NCI-H2081 (cell line): ENCODE data around the gene ALK.

Experiments
- DNase-seq, 2 experiments: peaks; one replicate each; lab custom pipeline; 2025; lab: John Stamatoyannopoulos, UW

Gene ALK

DNA sequence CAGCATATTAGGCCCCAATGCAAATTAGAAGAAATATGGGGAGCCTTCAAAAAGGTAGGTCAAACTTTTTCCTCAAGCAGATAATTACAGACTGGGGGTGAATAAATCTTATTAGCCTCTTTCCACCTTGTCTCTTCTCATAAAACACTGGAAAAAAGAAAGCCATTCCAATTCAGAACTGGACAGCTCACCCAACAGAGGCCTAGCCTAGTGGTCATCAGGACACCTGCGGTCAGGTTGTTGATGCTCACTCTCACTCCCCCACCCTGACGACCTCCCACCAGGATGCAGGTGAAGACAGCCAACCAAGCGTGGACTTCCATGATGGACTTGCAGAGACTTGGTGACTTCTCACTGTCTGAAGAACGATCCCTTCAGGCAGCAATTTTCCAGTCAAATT lies 207.1 kb downstream of the ALK start:
- DNase-seq = no peak

DNA sequence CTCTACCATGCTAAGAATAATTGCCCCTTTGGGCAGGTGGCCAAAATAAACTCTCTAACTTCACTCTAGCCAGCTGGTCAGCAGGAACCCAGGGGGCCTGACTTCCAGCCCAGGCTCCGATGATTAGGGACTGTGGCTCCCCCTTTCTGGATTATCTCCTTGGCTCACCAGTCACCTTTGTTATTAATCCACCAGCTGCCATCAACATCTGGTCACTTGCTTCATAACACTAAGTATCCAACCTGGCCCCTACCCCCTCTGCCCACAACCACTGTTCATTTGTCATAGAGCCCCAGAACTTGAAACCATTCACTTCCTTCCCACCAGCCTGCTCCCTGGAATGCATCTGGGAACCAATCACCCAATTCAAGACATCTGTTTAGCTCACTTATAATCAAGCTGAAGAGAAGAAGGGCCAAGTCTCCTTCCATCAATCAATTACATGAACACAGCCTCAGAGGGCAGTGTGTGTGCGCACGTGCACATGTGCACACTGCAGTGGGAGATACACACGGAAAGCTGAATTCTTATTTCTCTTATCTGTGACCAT lies 215.1 kb downstream of the ALK start:
- DNase-seq = no peak

DNA sequence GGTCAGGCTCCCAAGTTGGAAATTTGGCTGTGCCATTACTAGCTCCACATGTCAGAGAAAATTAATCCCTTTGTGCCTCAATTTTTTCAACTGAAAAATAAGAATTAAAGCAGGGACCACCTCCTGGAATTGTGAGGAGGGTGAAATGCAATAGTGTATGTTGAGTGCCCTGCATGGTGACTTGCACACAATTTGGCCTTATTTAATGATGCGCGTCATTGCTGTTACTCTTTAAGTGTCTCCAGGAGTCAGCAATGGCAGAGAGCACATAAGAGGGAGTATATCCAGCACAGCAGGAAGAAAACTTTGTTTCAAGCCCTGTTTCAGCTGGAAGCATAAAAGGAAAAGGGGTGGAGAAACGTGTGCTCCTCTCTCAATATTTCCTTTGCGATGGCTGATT lies 215.8 kb downstream of the ALK start:
- no peak for DNase-seq

DNA sequence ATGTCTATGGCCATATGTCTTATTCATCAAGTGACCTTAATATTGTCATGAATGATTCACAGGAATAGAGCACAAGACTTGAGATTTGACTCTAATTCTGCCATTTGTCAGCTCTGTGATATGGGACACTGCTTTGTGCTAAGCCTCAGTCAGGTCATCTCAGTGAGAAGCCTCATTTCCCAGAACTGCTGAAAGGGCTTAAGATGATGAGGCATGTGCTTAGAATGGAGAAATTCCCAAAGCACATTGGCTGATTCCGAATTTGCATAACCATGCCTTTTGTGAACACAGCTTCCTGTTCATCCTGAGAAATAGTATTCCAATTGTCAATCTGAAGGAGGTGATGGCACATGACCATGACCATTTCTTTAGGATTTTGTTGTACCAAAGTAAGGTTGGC lies 218.1 kb downstream of the ALK start:
- DNase-seq = no peak

DNA sequence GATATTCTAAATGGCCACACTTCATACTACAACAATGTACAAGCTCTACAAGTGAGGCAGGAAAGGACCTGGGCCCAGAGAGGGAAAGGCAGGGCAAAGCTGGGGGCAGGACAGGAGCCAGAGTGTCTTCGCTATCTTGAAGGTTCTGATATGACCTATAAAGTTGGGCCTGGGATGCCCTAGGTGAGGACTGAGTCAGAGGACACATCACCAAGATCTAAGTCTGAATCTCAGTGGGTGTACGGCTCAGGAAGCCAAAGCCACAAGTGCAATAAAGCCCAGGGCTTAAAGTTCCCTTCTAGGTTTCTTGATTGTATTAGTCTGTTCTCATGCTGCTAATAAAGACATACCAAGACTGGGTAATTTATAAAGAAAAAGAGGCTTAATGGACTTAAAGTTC lies 219.1 kb downstream of the ALK start:
- no peak for DNase-seq

DNA sequence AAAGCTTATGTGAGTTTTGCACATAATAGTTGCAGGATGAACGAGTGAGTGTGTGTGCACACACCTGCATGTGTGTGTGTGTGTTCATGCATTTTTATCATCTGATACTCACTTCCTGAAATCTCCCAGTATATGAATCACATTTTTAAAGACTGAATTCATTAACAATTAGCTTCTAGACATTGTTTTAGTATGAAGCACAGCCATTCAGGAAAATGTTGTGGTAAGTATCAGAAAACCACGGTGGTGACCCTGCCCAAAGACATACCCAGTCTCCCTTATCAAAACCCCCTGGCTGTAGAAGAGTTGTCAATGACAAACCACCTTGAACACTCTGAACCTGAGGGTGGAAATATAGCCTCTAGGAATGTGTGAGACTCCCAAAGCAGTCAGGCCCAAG lies 220.8 kb downstream of the ALK start:
- no peak for DNase-seq

DNA sequence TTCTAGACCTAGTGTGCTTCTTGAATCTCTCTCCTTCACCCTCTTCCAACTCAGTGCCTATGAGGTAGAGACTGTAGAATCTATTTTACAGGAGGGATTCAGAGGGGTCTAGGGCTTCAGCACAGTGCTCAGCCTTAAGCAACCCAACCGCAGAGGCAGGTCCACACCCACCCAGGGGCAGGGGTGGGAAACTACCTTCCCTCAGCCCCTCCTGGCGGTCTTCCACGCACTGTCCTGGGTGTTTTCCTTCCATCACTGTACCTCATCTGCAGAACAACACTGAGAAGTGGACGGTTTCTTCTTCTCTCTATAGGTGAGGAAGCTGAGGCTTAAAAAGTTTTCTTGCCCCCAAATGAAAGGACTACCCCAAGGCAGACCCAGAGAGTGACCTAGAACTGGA lies 222.3 kb downstream of the ALK start:
- DNase-seq = no peak

DNA sequence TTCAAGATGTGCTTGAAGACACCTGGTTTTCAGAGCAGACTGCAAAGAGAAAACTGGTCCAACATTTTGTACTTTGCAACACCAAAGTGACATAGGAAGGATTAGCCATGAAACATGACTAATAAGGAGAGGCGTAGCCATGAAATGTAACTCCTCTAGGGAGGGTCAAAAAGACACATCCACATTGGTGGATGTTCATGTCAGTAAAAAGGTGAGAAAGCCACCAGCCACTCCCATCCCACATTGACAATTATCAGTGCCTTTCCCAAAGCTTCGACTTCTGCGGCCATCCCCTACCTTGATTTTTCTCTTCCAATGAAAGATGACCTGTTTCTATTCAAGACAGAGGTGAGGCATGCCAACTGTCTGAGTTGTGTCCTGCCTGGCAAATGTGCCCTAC lies 223.2 kb downstream of the ALK start:
- no peak for DNase-seq

DNA sequence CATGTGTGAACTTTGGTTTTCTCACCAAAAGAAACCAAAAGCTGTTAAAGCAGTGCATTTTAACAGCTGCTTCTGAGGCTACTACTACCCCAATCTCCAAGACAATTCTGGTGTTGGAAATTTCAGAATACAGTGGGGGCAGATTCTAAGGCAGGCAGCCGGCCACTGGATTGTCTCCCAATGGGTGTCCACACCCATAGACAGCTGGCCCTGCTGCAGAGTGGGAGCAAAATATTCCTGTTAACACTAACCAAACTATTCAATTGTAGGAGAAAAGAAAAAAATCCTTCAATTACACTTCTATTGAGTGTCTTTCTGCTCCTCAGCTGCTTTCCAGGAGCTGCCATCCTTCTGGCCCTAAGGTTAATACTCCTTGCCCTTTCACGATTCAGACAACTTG lies 223.7 kb downstream of the ALK start:
- DNase-seq = no peak

DNA sequence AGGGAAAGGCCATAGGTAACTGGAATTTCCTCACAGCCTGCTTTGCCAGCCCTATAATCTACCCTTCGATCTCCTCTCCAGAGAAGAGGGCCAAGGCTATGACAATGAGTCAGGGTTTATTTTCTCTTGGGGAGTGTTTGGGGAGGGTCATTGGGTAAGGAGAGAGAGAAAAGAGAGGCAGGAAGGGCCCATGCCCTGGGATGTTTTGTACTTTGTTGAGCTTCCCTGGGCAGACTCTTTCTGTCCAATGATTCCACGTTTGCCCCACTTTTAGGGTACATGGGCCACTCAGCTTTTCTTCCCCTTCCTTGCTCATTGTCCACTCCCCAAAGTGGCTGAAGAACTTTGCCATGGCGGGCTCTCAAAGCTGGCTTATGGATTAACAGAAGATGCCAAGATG lies 224.2 kb downstream of the ALK start:
- DNase-seq = no peak

DNA sequence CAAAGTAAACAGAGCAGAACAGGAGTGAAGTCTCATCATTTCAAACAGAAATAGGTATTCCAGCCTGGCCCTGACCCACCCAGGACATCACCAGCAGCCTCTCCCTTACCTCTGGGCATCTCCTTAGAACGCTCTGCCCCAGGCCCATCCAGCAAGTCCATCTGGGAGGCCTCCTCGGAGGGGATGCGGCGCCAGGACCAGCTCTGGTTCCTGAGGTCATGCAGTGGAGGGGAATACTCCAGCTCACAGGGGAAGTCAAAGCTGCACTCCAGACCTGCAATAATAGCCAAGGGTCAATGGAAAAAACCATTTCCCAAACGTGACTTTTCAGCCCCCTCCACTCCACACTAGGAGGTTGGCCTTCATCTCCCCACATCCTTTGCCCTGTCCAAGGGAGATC lies 226.6 kb downstream of the ALK start:
- DNase-seq = no peak

DNA sequence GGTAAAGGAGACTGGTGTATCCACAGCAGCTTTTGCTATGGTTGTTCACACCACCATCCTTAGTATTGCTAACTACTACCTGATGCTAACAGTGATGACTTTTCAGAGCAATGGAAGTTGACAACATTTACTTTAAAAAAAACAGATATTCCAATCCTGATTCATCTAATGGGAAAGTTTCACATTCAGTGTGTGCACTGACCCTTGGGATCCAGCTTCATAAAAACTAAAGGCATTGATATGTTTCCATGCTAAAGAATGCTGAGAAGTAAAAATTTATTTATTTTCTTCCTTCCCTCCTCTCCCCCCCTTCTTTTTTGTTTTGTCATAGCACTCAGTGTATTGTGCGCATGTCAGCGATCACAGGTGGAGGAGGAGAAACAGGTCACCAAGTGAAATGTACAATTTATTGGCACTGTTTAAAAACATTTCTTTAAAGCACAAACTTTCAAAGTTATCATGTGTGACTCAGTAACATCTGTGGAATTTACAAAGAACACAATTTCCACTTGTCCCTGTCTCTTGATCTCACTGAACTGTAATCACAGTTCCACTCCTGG lies 229.9 kb downstream of the ALK start:
- DNase-seq = no peak

DNA sequence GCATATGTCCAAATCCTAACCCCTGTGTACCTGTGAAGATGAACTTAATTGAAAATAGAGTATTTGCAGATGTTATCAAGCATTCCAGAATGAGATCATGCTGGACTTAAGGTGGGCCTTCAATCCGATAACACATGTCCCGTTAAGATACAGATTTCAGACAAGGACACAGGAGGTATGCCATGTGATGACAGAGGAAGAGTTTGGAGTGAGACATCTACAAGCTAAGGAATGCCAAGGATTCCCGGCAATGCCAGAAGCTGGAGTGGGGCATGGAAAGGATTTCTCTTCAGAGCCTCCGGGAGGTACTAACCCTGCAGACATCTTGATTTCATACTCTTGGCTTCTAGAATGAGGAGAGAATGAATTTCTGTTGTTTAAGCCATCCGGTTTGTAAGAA lies 231.7 kb downstream of the ALK start:
- no peak for DNase-seq

DNA sequence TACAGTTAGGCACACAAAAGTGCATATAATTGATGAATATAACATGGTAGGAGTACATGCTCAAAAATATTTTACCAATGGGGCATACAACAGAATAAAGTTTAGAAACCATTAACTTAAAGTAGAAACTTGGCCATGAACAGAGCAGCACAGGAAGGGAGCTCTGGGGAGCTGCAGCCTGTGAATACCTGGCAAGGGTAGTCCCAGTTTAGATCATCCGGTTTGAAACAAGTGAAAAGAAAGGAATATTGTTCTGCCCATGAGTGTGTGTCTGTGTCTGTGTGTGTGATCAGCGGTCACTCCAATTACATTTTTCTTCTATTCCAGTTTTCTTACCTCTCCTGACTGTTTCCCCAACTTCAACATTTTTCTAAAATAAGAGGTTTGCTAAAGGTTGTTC lies 233.0 kb downstream of the ALK start:
- DNase-seq = no peak

DNA sequence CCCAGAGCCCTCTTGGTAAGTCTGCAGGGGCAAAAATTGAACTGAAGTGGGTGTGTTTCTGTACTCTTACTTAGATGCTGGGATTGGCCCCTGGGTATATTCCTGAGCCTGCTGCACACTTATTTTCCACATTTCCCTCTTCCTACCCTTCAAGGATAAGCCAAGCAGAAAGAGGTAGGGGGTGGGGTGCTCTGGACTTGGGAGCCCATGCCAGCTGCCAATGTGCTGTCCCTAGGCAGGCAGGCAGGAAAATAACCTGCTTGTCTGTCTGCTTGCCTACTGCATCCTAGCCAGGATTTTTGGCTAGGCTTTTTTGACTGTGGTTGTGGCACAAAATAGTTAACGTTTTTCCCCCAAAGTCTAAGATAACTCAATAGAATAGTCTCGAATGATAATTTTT lies 234.3 kb downstream of the ALK start:
- DNase-seq = no peak

DNA sequence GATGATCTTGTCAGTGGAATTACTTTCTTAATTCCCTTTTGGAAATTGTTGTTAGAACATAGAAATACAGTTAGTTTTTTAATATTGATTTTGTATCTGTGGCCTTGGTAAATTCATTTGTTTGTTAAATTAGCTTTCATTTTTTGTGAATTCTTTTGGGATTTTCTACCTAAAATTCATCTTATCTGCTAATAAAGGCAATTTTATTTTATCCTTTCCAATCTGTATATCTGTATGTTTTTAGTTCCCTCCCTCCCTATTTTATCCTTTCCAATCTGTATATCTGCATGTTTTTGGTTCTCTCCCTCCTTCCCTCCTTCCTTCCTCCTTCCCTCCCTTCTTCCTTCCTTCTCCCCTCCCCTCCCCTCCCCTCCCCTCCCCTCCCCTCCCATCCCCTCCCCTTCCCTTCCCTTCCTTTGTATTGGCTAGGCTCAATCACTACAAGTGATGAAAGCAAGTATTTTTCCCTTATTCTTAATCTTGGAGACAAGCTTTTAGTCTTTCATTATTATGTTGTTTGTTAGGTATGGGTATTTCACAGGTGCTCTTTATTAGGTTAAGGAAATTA lies 244.4 kb downstream of the ALK start:
- no peak for DNase-seq

DNA sequence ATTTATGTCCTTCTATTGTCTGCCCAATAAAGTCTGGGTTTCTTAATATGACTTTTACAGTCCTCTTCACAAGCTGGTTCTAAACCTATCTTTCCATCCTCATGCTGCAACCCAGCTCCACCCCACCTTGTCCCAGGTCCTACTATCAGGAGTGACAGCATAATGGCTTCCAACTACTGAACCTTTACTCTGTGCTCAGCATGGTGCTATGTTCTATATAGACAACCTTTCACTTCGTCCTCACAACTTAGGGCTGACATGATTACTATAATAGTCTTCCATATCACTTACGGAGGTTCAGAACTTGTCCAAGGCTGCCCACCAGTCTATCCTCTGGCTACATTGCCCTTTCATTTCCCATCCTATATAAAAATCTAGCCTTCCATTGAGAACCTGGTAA lies 256.8 kb downstream of the ALK start:
- no peak for DNase-seq

DNA sequence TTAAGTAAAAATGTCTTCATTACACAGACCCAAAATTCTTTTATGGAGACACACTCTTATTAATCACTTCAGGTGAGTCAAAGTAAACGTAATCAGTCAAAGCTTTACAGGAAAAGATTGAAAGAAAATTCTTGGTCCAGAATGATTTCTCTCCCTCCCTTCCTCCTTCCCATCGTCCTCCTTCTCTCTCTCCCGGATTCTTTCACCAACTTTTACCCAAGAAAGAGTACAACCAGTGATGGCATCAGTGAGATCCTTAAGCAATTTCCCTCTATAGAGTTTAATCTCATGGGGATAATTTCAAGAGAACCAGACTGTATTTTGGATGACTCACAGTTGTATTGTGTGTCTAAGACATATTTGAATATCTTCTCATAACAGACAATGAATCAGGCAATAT lies 258.1 kb downstream of the ALK start:
- DNase-seq = no peak

DNA sequence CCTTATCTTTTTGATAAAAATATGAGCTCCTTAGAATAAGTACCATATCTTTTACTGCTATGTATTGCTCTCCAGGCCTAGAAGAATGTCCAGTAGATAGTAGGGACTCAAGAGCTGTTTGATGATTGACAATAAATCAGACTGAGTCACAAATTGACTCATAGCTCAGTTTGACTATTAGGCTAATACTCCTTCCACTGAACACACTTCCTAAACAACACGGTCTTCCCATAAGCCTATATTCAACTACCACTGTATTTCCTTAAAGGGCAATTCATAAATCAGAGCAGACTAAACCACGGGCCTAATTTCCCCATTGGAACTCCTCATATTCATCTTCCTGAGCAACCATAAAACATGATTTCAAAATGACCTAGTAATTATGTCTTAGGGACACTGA lies 258.5 kb downstream of the ALK start:
- no peak for DNase-seq

DNA sequence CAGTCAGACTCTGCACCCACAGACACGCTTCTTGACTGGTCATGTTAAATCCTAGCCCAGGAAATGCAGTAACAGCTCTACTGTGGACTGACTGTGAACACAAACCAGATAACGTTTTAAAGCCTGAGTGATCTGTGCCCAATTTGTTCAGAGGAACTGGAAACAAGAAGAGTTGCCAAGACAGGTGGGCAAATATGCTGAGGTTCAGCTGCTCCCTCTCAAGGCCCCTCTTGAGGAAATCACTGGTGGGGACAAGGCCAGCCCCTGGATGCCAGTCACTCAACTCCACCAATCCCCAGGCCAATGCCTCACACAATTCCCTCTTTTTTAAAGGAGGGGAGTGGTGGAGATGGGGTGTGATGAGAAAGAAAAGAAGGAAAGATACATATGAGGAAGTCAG lies 261.2 kb downstream of the ALK start:
- no peak for DNase-seq

DNA sequence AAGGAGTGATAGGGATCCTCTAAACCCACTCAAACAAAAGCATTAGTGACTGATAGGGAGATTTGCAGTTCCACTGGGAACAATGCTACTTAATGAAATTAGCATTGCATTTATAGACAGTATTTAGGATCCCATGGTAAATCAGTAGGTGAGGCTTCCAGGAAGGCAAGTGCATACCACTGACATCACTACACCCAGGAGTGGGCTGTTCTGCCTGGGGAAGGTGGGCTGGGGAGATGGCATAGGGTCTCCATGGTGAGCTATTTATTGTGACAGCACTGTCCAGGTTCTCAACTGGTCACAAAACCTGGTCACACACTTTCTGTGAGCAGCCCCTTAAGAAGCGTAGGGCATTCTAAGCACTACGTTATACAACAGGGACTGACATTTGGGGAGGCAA lies 262.2 kb downstream of the ALK start:
- DNase-seq = no peak

DNA sequence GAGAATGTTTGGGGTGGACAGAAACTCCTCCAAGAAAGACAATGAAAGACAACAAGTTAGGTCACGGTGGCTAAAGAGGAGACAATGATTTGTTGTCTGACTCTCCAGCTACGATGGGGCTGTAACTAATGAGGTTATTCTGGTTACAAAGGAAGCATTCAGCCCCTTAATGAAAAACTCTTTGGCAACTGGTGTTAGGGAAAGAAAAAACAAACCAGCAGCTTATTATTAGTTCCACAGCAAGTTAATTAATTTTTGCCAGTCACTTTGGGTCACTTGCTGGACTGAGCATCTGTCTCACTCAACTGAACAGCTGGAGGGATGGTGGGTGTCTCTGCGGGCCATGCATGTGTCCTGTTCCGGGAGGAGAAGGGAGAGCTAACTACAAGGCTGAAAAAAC lies 263.7 kb downstream of the ALK start:
- no peak for DNase-seq

DNA sequence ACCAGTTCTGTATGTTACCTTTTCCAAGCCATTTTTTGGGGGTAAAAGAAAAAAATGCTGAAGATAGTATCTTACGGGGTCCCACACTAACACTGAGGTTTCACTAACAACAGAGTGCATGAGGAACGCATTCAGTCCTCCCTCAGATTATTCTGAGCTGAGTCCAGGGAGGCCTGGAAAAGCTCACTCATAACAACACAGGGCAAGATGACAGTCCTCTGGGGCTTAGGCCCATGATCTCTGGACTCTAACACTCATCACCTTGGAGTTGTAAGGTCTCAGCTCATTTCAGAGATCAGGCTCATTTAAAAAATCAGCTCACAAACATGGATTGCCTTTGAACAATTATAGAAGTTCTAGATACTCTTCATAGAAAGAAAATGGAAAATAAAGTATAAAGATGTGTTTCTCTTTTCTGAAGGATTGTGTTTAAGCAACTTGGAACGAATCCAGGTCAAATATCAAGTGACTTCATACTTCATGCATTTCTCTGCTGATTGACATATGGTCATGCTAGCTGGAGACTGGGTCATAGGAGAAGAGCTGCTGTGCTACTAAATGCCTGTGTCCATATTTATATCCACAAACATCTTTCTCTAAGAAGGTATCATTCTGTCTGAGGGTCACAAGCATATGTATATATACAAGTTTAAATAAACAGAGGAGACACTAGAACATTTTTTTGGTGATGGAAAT lies 265.8 kb downstream of the ALK start:
- no peak for DNase-seq

DNA sequence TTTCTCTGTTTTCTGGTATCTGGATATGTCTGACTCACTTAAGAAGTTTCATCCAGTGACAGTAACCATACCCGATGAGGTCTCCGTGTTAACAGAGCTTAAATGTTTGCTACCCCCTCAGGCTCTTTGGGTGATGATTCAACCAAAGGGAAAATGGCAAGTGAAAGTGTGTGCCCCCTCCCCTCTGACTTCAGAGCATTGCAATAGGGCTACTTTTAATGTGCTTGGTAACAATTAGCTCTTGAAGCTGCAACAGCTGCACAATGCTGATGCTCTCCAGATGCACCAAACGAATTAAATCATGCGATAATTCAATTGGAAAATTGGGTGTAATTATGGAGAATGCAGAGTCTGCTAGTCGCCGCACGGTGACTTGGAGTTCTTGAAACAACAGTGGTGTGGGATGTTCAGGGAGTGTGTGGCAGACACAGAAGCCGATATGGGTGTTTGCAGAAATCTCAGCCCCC lies 270.7 kb downstream of the ALK start:
- no peak for DNase-seq
